ENCODE data around the gene RGS6.

Gene RGS6

GRCh38 chr14:72583316-72584272 is 651.4 kb downstream of the RGS6 start:
- DNase-seq (ENCODE audit: low read depth in 2 of 2), result no peak

- DNase-seq (ENCODE audit: low read depth in 2 of 2), result no peak
These were observed 656.3 kb downstream of the RGS6 start for GRCh38 chr14:72588521-72588920.

- no peak for DNase-seq (ENCODE audit: low read depth in 2 of 2)
These were observed 657.4 kb downstream of the RGS6 start for GRCh38 chr14:72589652-72590051.

GRCh38 chr14:72590577-72590976 is 658.3 kb downstream of the RGS6 start:
- DNase-seq (ENCODE audit: low read depth in 2 of 2), result no peak

- no peak for DNase-seq (ENCODE audit: low read depth in 2 of 2)
These were observed 659.2 kb downstream of the RGS6 start for GRCh38 chr14:72591391-72591790.

GRCh38 chr14:72594099-72594901 is 662.1 kb downstream of the RGS6 start:
- no peak for DNase-seq (ENCODE audit: low read depth in 2 of 2)

GRCh38 chr14:72595152-72595862 is 663.1 kb downstream of the RGS6 start:
- no peak for DNase-seq (ENCODE audit: low read depth in 2 of 2)

GRCh38 chr14:72597252-72598233 is 665.3 kb downstream of the RGS6 start:
- no peak for DNase-seq (ENCODE audit: low read depth in 2 of 2)

GRCh38 chr14:72598306-72598705 is 666.1 kb downstream of the RGS6 start:
- no peak for DNase-seq (ENCODE audit: low read depth in 2 of 2)

- no peak for DNase-seq (ENCODE audit: low read depth in 2 of 2)
These were observed 667.6 kb downstream of the RGS6 start for GRCh38 chr14:72599579-72600470.

GRCh38 chr14:72600551-72601330 is 668.5 kb downstream of the RGS6 start:
- no peak for DNase-seq (ENCODE audit: low read depth in 2 of 2)

- no peak for DNase-seq (ENCODE audit: low read depth in 2 of 2)
These were observed 671.4 kb downstream of the RGS6 start for GRCh38 chr14:72603639-72604038.

- no peak for DNase-seq (ENCODE audit: low read depth in 2 of 2)
These were observed 671.9 kb downstream of the RGS6 start for GRCh38 chr14:72604133-72604532.

GRCh38 chr14:72605096-72605920 is 673.1 kb downstream of the RGS6 start:
- no peak for DNase-seq (ENCODE audit: low read depth in 2 of 2)

- no peak for DNase-seq (ENCODE audit: low read depth in 2 of 2)
These were observed 673.6 kb downstream of the RGS6 start for GRCh38 chr14:72605921-72606220.

- no peak for DNase-seq (ENCODE audit: low read depth in 2 of 2)
These were observed 674.6 kb downstream of the RGS6 start for GRCh38 chr14:72606879-72607278.

- DNase-seq (ENCODE audit: low read depth in 2 of 2), result no peak
These were observed 675.3 kb downstream of the RGS6 start for GRCh38 chr14:72607386-72608130.
